RPMI7951 (cell line): Measurements from ENCODE around the gene AASDH. TPM values are rescaled to one million over a fixed set of nuclear protein-coding genes. Genes with fewer than 3 reads are reported as not detected.

Experiments used
- total RNA-seq: library from RNA; depleted of rRNA; stranded (reverse); fragments of >200 nt; shearing (Covaris generic); gene quantifications from 2 replicates; pipeline ENCODE4 v1.2.3, GENCODE V29; 2014; rRNA removed

Gene AASDH
- total RNA-seq, 1 experiment from 2014 or later, result 10.0 TPM

Other genes starting within 250 kb of the AASDH start
- 24.3 and 26.2 TPM in 2 replicates for gene PPAT, start 48.1 kb upstream of the AASDH start, total RNA-seq
- gene PAICS, start 48.8 kb upstream of the AASDH start, total RNA-seq, result 93.5 and 112 TPM in 2 replicates
- 61.7 and 104 TPM in 2 replicates for gene SRP72, start 80.1 kb upstream of the AASDH start, total RNA-seq
- 0.48 and 1.5 TPM in 2 replicates for gene ARL9, start 118.3 kb upstream of the AASDH start, total RNA-seq